Measurements from ENCODE around the gene ACAP3.

Gene ACAP3

GRCh38 chr1:1310476-1311053 is 2.8 kb upstream of the ACAP3 start:
- TF ChIP-seq, protein P1, sequence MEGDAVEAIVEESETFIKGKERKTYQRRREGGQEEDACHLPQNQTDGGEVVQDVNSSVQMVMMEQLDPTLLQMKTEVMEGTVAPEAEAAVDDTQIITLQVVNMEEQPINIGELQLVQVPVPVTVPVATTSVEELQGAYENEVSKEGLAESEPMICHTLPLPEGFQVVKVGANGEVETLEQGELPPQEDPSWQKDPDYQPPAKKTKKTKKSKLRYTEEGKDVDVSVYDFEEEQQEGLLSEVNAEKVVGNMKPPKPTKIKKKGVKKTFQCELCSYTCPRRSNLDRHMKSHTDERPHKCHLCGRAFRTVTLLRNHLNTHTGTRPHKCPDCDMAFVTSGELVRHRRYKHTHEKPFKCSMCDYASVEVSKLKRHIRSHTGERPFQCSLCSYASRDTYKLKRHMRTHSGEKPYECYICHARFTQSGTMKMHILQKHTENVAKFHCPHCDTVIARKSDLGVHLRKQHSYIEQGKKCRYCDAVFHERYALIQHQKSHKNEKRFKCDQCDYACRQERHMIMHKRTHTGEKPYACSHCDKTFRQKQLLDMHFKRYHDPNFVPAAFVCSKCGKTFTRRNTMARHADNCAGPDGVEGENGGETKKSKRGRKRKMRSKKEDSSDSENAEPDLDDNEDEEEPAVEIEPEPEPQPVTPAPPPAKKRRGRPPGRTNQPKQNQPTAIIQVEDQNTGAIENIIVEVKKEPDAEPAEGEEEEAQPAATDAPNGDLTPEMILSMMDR (IDR thresholded peaks at IDR 0.05; ENCODE audit: borderline replicate concordance, control extremely low read depth, extremely low read depth, insufficient read depth, missing control alignments), result no peak
- in situ Hi-C loops (cut with MboI; ENCODE audit: low sequenced_read_pairs, unreplicated experiment), result no loop called here

GRCh38 chr1:1310109-1310385 is 2.3 kb upstream of the ACAP3 start:
- TF ChIP-seq, protein P1 (IDR thresholded peaks at IDR 0.05; ENCODE audit: borderline replicate concordance, control extremely low read depth, extremely low read depth, insufficient read depth, missing control alignments), result no peak
- in situ Hi-C loops (cut with MboI; ENCODE audit: low sequenced_read_pairs, unreplicated experiment), result no loop called here
- DNase-seq (ENCODE audit: low spot score), result no peak

More at GRCh38 chr1:1310476-1311053, 2.8 kb upstream of the ACAP3 start:
- no peak for DNase-seq (ENCODE audit: low spot score)

DNA sequence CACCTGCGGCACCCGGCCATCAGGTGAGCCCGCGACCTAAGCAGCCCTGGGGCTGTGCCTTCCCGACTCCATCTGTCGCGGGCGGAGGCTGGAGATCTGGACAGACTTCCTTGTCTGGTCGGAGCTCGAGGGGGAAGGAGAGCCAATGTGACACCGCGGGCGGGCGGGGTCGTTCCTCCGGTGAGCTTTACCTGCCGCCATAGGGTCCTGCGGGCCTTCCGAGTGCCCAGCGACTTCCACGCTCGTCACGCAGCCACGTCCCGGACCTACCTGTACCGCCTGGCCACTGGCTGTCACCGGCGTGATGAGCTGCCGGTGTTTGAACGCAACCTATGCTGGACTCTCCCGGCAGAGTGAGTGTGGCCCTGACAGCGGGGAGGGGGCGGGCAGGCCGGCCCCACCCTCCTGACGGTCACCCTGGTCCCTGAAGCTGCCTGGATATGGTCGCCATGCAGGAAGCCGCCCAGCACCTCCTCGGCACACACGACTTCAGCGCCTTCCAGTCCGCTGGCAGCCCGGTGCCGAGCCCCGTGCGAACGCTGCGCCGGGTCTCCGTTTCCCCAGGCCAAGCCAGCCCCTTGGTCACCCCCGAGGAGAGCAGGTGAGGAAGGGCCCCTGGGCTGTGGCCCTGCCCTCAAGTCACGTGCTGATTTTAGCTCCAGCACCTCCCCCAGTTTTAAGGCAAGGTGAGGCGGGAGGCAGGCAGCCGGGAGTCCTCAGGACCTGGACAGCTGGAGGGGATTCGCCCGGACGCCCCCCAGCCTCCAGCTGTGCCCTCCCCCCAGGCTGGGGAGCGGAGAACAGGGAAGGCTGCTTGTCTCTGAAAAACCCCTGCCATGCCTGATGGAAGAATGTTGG is 1.8 kb upstream of the ACAP3 start:
- TF ChIP-seq, protein P1 (IDR thresholded peaks at IDR 0.05; ENCODE audit: borderline replicate concordance, control extremely low read depth, extremely low read depth, insufficient read depth, missing control alignments), result no peak
- DNase-seq (ENCODE audit: low spot score), result no peak
- in situ Hi-C loops (cut with MboI; ENCODE audit: low sequenced_read_pairs, unreplicated experiment), result no loop called here

- TF ChIP-seq, protein P1 (IDR thresholded peaks at IDR 0.05; ENCODE audit: borderline replicate concordance, control extremely low read depth, extremely low read depth, insufficient read depth, missing control alignments), result no peak
- no peak for DNase-seq (ENCODE audit: low spot score)
- in situ Hi-C loops (cut with MboI; ENCODE audit: low sequenced_read_pairs, unreplicated experiment), result no loop called here
Observed at GRCh38 chr1:1308756-1309250, 1.1 kb upstream of the ACAP3 start.

DNA sequence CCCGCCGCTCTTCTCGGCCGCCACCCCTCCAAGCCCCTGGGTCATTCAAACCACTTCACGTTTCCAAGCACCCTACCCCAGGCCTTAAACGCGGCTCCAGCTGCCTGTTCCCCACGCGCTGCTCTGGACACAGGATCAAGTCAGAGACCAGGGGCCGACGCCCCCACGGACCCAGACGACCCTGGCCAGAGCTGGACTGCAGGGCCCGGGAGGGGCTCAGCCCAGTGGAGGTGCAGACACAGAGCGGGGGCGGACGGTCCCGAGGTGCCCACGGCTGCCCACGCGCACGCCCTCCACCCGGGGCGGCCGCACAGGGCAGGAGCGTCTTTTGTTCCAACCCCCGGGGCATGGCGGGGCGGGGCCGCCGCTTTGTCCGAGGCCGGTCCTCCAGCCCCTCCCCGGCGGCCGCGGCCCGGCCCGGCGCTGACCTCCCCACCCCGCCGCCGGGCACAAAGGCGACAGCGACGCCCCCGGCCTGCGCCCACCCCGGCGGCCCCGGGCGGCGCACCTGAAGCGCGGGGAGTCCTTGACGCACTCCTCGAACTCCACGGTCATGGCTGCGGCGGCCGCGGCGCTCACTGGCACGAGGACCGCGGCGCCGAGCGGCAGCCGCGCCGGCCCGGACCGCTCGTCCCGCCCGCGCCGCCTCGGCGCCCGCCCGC is 338 bp downstream of the ACAP3 start:
- in situ Hi-C loops (cut with MboI; ENCODE audit: low sequenced_read_pairs, unreplicated experiment), result no loop called here
- DNase-seq (ENCODE audit: low spot score), result no peak
- TF ChIP-seq, protein P1 (IDR thresholded peaks at IDR 0.05; ENCODE audit: borderline replicate concordance, control extremely low read depth, extremely low read depth, insufficient read depth, missing control alignments), result no peak

GRCh38 chr1:1306661-1307260 is 969 bp downstream of the ACAP3 start:
- in situ Hi-C loops (cut with MboI; ENCODE audit: low sequenced_read_pairs, unreplicated experiment), result no loop called here
- DNase-seq (ENCODE audit: low spot score), result no peak
- TF ChIP-seq, protein P1 (IDR thresholded peaks at IDR 0.05; ENCODE audit: borderline replicate concordance, control extremely low read depth, extremely low read depth, insufficient read depth, missing control alignments), result no peak

Data from GM13976 (cell line).